Loucy (cell line): ENCODE results near the gene TEN1.
A peak's percentile ranks its signal among the peaks of the same experiment; 100 is the strongest.

Experiments used
- H2AFZ ChIP-seq: fragments of 200-600 bp; sonication (generic); 2 replicates; pipeline ENCODE4 v1.6.0; 2016; ENCODE audit warnings: antibody characterized with exemption, mild to moderate bottlenecking, low read length, moderate library complexity
- H3F3A ChIP-seq: fragments of 200-600 bp; 2 replicates; pipeline ENCODE4 v1.6.0; 2016; ENCODE audit warnings: antibody characterized with exemption, low read depth, mild to moderate bottlenecking
- H3K27me3 ChIP-seq: fragments of 200-600 bp; sonication (generic); 2 replicates; pipeline ENCODE4 v1.6.1; 2014; ENCODE audit warnings: low read length, mild to moderate bottlenecking; ENCODE audit not compliant: insufficient read depth, poor library complexity, severe bottlenecking
- H3K36me3 ChIP-seq: fragments of 200-600 bp; sonication (generic); 2 replicates; pipeline ENCODE4 v1.6.1; 2016; ENCODE audit warnings: low read length; ENCODE audit not compliant: insufficient read depth
- H3K4me1 ChIP-seq: fragments of 200-600 bp; sonication (generic); 2 replicates; pipeline ENCODE4 v1.5.1; 2014; ENCODE audit warnings: low read length, mild to moderate bottlenecking; ENCODE audit not compliant: insufficient read depth, poor library complexity, severe bottlenecking
- H3K4me2 ChIP-seq: fragments of 200-600 bp; sonication (generic); 2 replicates; pipeline ENCODE4 v1.6.0; 2014; ENCODE audit warnings: antibody characterized with exemption, low read length, low read depth, mild to moderate bottlenecking; ENCODE audit not compliant: poor library complexity, severe bottlenecking
- H3K4me3 ChIP-seq: fragments of 200-600 bp; sonication (generic); 2 replicates; pipeline ENCODE4 v1.5.1; 2014; ENCODE audit warnings: low read length, mild to moderate bottlenecking, mixed read lengths; ENCODE audit not compliant: poor library complexity, severe bottlenecking
- H3K79me2 ChIP-seq: fragments of 200-600 bp; sonication (generic); 2 replicates; pipeline ENCODE4 v1.6.1; 2014; ENCODE audit warnings: low read length; ENCODE audit not compliant: insufficient read depth
- H3K9ac ChIP-seq: fragments of 200-600 bp; sonication (generic); 2 replicates; pipeline ENCODE4 v1.6.0; 2014; ENCODE audit warnings: mild to moderate bottlenecking, low read depth, low read length, moderate library complexity; ENCODE audit not compliant: poor library complexity, severe bottlenecking
- H3K9me2 ChIP-seq: fragments of 200-600 bp; sonication (generic); replicated peaks from 2 replicates; pipeline ENCODE4 v1.6.1; 2016; ENCODE audit warnings: low read depth, low read length, mixed read lengths
- H3K9me3 ChIP-seq: fragments of 200-600 bp; sonication (generic); 2 replicates; pipeline ENCODE4 v1.6.1; 2014; ENCODE audit warnings: mild to moderate bottlenecking, antibody characterized with exemption, low read length, low read depth; ENCODE audit not compliant: insufficient read depth
- H4K20me1 ChIP-seq: fragments of 200-600 bp; sonication (generic); 2 replicates; pipeline ENCODE4 v1.6.0; 2014; ENCODE audit warnings: antibody characterized with exemption, low read length, mild to moderate bottlenecking; ENCODE audit not compliant: insufficient read depth, poor library complexity, severe bottlenecking
- CTCF ChIP-seq: fragments of 200-600 bp; sonication (generic); conservative IDR thresholded peaks from 2 replicates; pipeline ENCODE4 v1.5.1; 2014; ENCODE audit warnings: mild to moderate bottlenecking, antibody characterized with exemption, low read length
- EZH2phosphoT487 ChIP-seq: fragments of 200-600 bp; IDR thresholded peaks from 2 replicates; pipeline ENCODE4 v1.6.1; 2018; ENCODE audit warnings: antibody characterized with exemption, mild to moderate bottlenecking, moderate library complexity, borderline replicate concordance

TEN1 gene

DNA sequence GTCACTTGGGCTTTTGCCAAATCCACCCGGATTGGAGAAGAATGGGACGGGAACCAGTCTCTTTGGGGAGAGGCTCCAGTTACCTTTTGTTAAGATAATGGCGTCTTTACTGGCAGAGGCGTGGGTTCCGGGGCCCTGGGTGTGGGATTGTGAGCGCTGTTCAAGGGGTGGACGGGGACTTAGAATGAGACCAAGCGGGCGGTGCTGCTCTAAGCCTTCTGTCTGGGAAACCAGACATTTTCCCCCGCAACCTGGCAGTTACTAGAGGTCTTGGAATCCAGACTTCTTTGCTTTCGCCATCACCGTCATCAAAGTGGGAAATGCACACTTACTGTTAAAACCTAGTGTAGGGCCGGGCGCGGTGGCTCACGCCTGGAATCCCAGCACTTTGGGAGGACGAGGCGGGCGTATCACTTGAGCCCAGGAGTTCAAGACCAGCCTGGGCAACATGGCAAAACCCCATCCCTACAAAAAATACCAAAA lies 706 bp downstream of the TEN1 start:
- peak overlapping the region; percentile 82 for H3K4me2 ChIP-seq
- H3K27me3 ChIP-seq: no peaks in the 10 kb centered on the region
- H3K36me3 ChIP-seq: no peaks in the 10 kb centered on the region
- peak overlapping the region; percentile 86 for H2AFZ ChIP-seq
- peaks cover 77% of the 10 kb centered on the region for H3K79me2 ChIP-seq
- peaks cover 60% of the 10 kb centered on the region for H3K4me1 ChIP-seq
- peak overlapping the region; percentile 81 for H3K4me3 ChIP-seq
- no peaks in the 10 kb centered on the region; the same call in 1 of the 2 replicates for H3F3A ChIP-seq
- H3K9ac ChIP-seq: peak overlapping the region; percentile 94
- TF ChIP-seq EZH2phosphoT487: no peak
- TF ChIP-seq CTCF: no peak
- H3K9me2 ChIP-seq: no peaks in the 10 kb centered on the region
- H3K9me3 ChIP-seq: no peaks in the 10 kb centered on the region
- peaks cover 6% of the 10 kb centered on the region for H4K20me1 ChIP-seq

DNA sequence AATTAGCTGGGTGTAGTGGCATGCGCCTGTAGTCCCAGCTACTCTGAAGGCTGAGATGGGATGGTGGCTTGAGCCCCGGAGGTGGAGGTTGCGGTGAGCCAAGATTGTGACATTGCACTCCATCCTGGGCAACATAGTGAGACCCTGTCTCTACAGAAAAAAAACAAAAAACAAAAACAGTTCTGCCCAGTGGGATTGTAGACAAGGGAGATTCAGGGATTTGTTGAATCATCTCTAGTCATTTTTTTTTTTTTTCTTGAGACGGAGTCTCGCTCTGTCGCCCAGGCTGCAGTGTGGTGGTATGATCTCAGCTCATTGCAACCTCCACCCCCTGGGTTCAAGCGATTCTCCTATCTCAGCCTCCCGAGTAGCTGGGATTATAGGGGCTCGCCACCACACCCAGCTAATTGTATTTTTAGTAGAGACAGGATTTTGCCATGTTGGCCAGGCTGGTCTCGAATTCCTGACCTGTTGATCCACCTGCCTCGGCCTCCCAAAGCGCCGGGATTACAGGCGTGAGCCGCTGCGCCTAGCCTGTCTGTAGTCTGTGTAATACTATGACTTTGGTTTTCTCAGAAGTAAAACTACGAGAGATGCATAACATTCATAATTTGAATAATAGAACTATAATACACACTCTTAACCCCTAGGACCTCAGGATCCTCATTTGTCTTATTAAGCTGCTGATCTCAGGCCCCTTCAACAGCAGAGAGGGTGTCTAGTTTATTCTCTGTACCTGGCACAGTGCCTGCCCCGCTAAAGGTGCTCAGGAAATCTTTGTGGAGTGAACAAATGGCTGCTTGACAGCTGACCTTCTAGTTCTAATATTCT lies 1.4 kb downstream of the TEN1 start:
- peaks cover 56% of the 10 kb centered on the region for H3K4me1 ChIP-seq
- no peaks in the 10 kb centered on the region for H3K9me3 ChIP-seq
- H4K20me1 ChIP-seq: peaks cover 6% of the 10 kb centered on the region
- H3K27me3 ChIP-seq: no peaks in the 10 kb centered on the region
- H3K9me2 ChIP-seq: no peaks in the 10 kb centered on the region
- H3K4me3 ChIP-seq: peak overlapping the region; percentile 81
- no peak overlapping the region for H2AFZ ChIP-seq
- peak overlapping the region; percentile 94 for H3K9ac ChIP-seq
- peaks cover 83% of the 10 kb centered on the region for H3K79me2 ChIP-seq
- TF ChIP-seq CTCF: no peak
- TF ChIP-seq EZH2phosphoT487: no peak
- no peaks in the 10 kb centered on the region; the same call in 1 of the 2 replicates for H3F3A ChIP-seq
- H3K36me3 ChIP-seq: no peaks in the 10 kb centered on the region
- peak overlapping the region; percentile 82 for H3K4me2 ChIP-seq

DNA sequence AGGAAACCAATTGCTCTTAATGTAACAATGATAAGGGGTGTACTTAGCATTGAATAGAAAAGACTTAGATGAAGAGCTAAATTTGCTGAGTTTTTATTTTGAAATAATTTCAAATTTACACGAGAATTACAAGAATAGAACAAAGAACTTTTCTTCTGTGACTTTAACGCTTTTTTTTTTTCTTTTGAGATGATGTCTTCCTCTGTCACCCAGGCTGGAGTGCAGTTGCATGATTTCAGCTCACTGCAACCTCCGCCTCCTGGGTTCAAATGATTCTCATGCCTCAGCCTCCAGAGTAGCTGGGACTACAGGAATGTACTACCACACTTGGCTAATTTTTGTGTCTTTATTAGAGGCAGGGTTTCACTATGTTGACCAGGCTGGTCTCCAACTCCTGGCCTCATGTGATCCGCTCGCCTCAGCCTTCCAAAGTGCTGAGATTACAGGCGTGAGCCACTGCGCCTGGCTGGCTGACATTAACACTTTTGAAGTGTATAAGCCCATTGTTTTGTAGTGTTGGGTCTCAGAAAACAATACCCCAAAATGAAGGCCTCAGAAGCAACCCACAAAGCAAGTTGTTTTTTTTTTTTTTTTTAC lies 2.1 kb downstream of the TEN1 start:
- peak overlapping the region; percentile 81 for H3K4me3 ChIP-seq
- peaks cover 52% of the 10 kb centered on the region for H3K4me1 ChIP-seq
- no peak overlapping the region for H2AFZ ChIP-seq
- peak overlapping the region; percentile 82 for H3K4me2 ChIP-seq
- H3K79me2 ChIP-seq: peaks cover 76% of the 10 kb centered on the region
- H3K9me2 ChIP-seq: no peaks in the 10 kb centered on the region
- peak overlapping the region; percentile 94 for H3K9ac ChIP-seq
- H3F3A ChIP-seq: no peaks in the 10 kb centered on the region; the same call in 1 of the 2 replicates
- no peaks in the 10 kb centered on the region for H3K27me3 ChIP-seq
- H3K36me3 ChIP-seq: no peaks in the 10 kb centered on the region
- peaks cover 6% of the 10 kb centered on the region for H4K20me1 ChIP-seq
- TF ChIP-seq CTCF: no peak
- no peaks in the 10 kb centered on the region for H3K9me3 ChIP-seq
